DND-41 (cell line): ENCODE data around the gene PRR5.

ENCODE experiments used
- ATAC-seq: fragments of 200-7000 bp; cut with Tn5 transposase; 3 replicates; pipeline ENCODE4 v1.9.1; 2021; ENCODE audit warnings: low read depth; ENCODE audit not compliant: insufficient read depth
- DNase-seq: peaks from one replicate; pipeline ENCODE4 v3.0.0-alpha.2; 2020
- H2AFZ ChIP-seq: 2 replicates; pipeline ENCODE4 v1.6.0; 2012; ENCODE audit warnings: low read depth, low read length
- H3K27ac ChIP-seq: 2 replicates; pipeline ENCODE4 v1.5.1; 2012; ENCODE audit warnings: low read length, inconsistent platforms
- H3K27me3 ChIP-seq: fragments of 200-600 bp; sonication (generic); 2 replicates; pipeline ENCODE4 v1.6.0; 2012; ENCODE audit warnings: low read length, mild to moderate bottlenecking, inconsistent platforms; ENCODE audit not compliant: insufficient read depth, poor library complexity
- H3K36me3 ChIP-seq: 2 replicates; pipeline ENCODE4 v1.5.1; 2012; ENCODE audit warnings: low read length, inconsistent platforms; ENCODE audit not compliant: insufficient read depth
- H3K4me1 ChIP-seq: 2 replicates; pipeline ENCODE4 v1.5.1; 2012; ENCODE audit warnings: mild to moderate bottlenecking, low read length; ENCODE audit not compliant: insufficient read depth
- H3K4me2 ChIP-seq: 2 replicates; pipeline ENCODE4 v1.6.0; 2012; ENCODE audit warnings: mild to moderate bottlenecking, moderate library complexity, low read length, inconsistent platforms; ENCODE audit not compliant: insufficient read depth
- H3K4me3 ChIP-seq, 2 experiments: fragments of 200-600 bp in 1 of 2; shearing (Covaris generic) in 1 of 2; 2 replicates each; pipeline ENCODE4 v1.5.1; 2012 to 2016; ENCODE audit warnings: inconsistent platforms in 2 of 2, low read length in 2 of 2, mild to moderate bottlenecking in 2 of 2, low read depth in 1 of 2, moderate library complexity in 1 of 2
- H3K79me2 ChIP-seq: 2 replicates; pipeline ENCODE4 v1.6.0; 2012; ENCODE audit warnings: low read length, inconsistent platforms; ENCODE audit not compliant: insufficient read depth
- H3K9ac ChIP-seq: 2 replicates; pipeline ENCODE4 v1.6.0; 2012; ENCODE audit warnings: low read depth, mild to moderate bottlenecking, inconsistent platforms, low read length, moderate library complexity
- H3K9me3 ChIP-seq: 2 replicates; pipeline ENCODE4 v1.5.1; 2012; ENCODE audit warnings: low read length, moderate library complexity, mild to moderate bottlenecking, inconsistent platforms; ENCODE audit not compliant: insufficient read depth, severe bottlenecking
- H4K20me1 ChIP-seq: 2 replicates; pipeline ENCODE4 v1.6.0; 2012; ENCODE audit warnings: low read length; ENCODE audit not compliant: insufficient read depth
- EZH2 ChIP-seq: IDR thresholded peaks from 3 replicates; pipeline ENCODE4 v1.6.1; 2012; ENCODE audit warnings: borderline replicate concordance, low read depth, mild to moderate bottlenecking, moderate library complexity, low read length, inconsistent platforms; ENCODE audit not compliant: severe bottlenecking
- TF ChIP-seq, protein P1 (sequence below): IDR thresholded peaks from 2 replicates; pipeline ENCODE4 v1.5.1; 2012; ENCODE audit warnings: borderline replicate concordance, low read length, moderate library complexity, mild to moderate bottlenecking; ENCODE audit not compliant: poor library complexity, severe bottlenecking; ENCODE audit errors: extremely low read depth

PRR5 gene

DNA sequence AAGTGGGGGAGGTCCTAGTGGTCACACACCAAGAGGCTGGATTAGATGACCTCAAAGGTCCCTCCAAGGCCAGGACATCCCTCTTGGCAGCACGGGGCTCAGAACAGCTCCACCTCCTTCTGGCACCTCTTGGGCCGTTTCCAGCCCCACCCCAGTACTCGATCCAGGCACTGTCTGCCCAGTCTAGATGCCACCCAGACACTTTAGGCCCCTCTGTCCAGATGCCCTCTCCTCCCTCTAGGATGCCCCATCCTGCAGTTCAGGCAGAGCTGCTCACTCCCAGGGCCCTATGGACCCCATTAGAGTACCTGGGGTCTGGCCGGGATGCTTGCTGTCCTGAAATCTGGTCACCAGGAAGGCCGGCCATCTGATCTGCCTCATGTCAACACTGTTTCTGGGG is 34.7 kb upstream of the PRR5 start:
- ATAC-seq, result no peak
- no peak for DNase-seq
- Histone ChIP-seq H3K36me3 (no peaks in the 10 kb centered on the region), H3K27ac (no peak overlapping the region), H3K4me1 (peaks cover 4% of the 10 kb centered on the region; the same call in 1 of the 2 replicates), H3K4me3 (no peak overlapping the region), H3K4me2 (no peak overlapping the region), H3K27me3 (no peaks in the 10 kb centered on the region), H3K9ac (no peak overlapping the region), H4K20me1 (no peaks in the 10 kb centered on the region), H3K79me2 (no peaks in the 10 kb centered on the region), H3K9me3 (no peaks in the 10 kb centered on the region), H2AFZ (no peak overlapping the region)
- TF ChIP-seq, protein P1, sequence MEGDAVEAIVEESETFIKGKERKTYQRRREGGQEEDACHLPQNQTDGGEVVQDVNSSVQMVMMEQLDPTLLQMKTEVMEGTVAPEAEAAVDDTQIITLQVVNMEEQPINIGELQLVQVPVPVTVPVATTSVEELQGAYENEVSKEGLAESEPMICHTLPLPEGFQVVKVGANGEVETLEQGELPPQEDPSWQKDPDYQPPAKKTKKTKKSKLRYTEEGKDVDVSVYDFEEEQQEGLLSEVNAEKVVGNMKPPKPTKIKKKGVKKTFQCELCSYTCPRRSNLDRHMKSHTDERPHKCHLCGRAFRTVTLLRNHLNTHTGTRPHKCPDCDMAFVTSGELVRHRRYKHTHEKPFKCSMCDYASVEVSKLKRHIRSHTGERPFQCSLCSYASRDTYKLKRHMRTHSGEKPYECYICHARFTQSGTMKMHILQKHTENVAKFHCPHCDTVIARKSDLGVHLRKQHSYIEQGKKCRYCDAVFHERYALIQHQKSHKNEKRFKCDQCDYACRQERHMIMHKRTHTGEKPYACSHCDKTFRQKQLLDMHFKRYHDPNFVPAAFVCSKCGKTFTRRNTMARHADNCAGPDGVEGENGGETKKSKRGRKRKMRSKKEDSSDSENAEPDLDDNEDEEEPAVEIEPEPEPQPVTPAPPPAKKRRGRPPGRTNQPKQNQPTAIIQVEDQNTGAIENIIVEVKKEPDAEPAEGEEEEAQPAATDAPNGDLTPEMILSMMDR, result no peak
- no peak for TF ChIP-seq EZH2

DNA sequence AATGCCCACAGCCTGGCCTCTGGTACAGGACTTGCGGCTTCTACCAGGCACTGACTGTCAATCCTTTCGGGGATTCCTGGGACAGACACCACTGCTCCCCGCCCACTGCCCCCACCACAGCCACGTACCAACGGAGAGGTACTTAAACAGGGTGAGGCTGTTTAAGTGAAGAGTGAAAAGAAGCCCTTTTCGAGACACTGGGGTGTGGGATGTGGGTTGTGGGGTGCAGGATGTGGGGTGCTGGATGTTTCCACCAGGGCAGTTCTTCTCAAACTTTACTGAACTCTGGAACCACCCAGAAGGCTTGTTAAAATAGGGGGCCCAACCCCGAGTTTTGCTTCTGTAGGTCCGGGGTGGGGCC is 34.2 kb upstream of the PRR5 start:
- Histone ChIP-seq H3K4me3 (no peak overlapping the region), H3K27ac (no peak overlapping the region), H3K79me2 (no peaks in the 10 kb centered on the region), H4K20me1 (no peaks in the 10 kb centered on the region), H2AFZ (no peak overlapping the region), H3K4me1 (peaks cover 4% of the 10 kb centered on the region; the same call in 1 of the 2 replicates), H3K36me3 (no peaks in the 10 kb centered on the region), H3K4me2 (no peak overlapping the region), H3K9me3 (no peaks in the 10 kb centered on the region), H3K27me3 (no peaks in the 10 kb centered on the region), H3K9ac (no peak overlapping the region)
- TF ChIP-seq, protein P1, result no peak
- no peak for TF ChIP-seq EZH2
- DNase-seq (no peak), ATAC-seq (no peak)

DNA sequence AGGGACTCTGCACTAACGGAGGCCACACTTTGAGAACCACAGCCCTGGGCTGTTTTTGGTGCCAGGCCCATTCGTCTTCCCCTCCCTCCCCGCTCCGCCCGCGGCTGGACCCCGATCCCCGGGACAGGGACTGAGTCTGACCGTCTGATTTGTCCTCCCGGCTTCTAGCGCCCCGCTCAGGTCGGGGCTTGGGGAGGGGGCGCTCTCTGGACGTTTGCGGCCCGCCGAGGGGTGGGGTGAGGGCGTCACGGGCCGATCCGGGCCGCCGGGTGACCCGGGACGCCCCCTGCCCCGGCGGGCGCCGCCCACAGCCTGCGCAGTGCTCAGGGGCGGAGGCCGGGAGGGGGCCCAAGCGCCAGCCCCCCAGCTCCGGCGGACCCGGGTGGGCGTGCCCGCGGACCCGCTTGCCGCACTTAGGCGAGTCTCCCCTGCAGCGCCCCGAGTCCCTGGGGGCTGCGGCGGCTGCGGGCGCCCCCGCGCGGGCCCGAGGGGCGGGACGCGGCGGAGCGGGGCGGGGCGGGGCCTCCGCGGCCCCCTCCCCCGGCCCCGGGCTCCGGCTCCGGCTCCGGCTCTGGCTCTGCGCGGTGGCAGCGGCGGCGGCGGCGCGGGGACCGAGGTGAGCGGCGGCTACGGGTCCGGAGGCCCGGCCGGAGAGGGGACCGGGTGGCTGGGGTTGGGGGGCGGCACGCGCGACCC is 33.7 kb upstream of the PRR5 start:
- Histone ChIP-seq H3K4me2 (no peak overlapping the region), H4K20me1 (no peaks in the 10 kb centered on the region), H3K79me2 (no peaks in the 10 kb centered on the region), H3K9ac (no peak overlapping the region), H3K4me1 (peaks cover 4% of the 10 kb centered on the region; the same call in 1 of the 2 replicates), H3K9me3 (no peaks in the 10 kb centered on the region), H3K27me3 (no peaks in the 10 kb centered on the region), H3K27ac (no peak overlapping the region), H3K36me3 (no peaks in the 10 kb centered on the region), H2AFZ (no peak overlapping the region), H3K4me3 (no peak overlapping the region)
- TF ChIP-seq, protein P1, result no peak
- TF ChIP-seq EZH2, result no peak
- DNase-seq, result no peak
- no peak for ATAC-seq
